ENCODE data around the gene CA10.

DNA sequence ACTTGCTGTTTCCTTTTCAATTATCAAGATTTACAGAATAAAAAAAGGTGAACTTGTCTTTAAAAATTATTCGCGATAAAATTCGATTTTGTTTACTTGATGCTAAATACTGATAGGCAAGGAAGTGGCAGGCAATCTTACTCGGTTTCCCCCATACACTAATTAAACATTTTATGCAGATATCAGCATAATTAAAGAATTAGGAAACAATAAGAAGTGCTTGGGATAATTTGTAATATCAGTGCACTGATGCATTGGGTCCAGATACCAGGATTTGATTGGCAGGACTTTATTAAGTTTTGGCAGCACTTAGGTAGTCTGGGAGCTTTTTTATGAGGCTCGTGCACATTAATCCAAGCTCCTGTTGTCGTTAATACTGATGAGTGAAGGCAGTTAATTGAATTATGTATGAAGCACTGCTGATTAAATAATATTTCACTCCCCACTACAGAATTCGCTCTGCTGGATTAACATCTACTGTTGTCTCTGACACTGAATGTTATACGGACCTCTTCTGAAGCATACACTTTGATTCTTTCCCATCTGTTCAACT, 165.6 kb downstream of the CA10 start:
- TF ChIP-seq ZFP3 (CRISPR knock-in tag; IDR thresholded peaks at IDR 0.05): no peak
- no peak for TF ChIP-seq RARB (CRISPR knock-in tag; IDR thresholded peaks at IDR 0.05)
- TF ChIP-seq ISL1 (CRISPR knock-in tag; IDR thresholded peaks at IDR 0.05): peak; percentile 21; the same call in 1 of the 2 replicates
- TF ChIP-seq PATZ1 (CRISPR knock-in tag; IDR thresholded peaks at IDR 0.05; ENCODE audit: borderline replicate concordance): no peak
- TF ChIP-seq ZNF565 (CRISPR knock-in tag; conservative IDR thresholded peaks at IDR 0.05; ENCODE audit: low read depth): no peak
- TF ChIP-seq TCF4 (CRISPR knock-in tag; IDR thresholded peaks at IDR 0.05; ENCODE audit: borderline replicate concordance): peak; percentile 32; the same call in 1 of the 2 replicates
- no peak for TF ChIP-seq ZNF8 (CRISPR knock-in tag; IDR thresholded peaks at IDR 0.05)
- TF ChIP-seq CREB5 (CRISPR knock-in tag; IDR thresholded peaks at IDR 0.05; ENCODE audit: low read depth): no peak
- TF ChIP-seq ESRRG (CRISPR knock-in tag; IDR thresholded peaks at IDR 0.05): no peak
